ENCODE measurements around the gene CAST.
"Not testable (repeated sequence)": the region's sequence is repeated elsewhere in the genome, so short reads cannot be mapped to it uniquely, and the experiment has no call there.

CAST gene

GRCh38 chr5:96712100-96712746 is 50.0 kb downstream of the CAST start:
- no peak for DNase-seq

- no peak for DNase-seq
These were observed 52.3 kb downstream of the CAST start for GRCh38 chr5:96714450-96714849.

- no peak for DNase-seq
These were observed 52.8 kb downstream of the CAST start for GRCh38 chr5:96714951-96715451.

GRCh38 chr5:96716007-96716406 is 53.8 kb downstream of the CAST start:
- DNase-seq: no peak

- DNase-seq: no peak
These were observed 54.5 kb downstream of the CAST start for GRCh38 chr5:96716716-96717115.

DNA sequence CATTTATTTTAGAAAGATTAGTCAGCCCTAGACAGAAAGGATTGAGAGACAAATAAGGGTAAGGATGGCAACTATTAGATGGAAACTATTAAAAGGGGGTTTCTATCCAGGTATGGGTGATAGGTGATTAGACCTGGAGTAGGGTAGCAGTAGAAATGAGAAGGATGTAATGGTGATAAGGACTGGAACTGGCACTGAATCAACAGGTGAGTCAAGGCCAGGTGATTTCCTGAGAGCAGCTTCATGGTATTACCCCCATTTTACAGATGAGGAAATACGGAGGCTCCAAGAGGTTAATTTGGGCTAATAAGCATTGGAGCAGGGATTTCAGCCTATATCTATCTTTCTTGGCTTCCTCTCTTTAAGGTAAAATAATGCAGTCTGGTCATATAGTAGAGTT is 55.7 kb downstream of the CAST start:
- DNase-seq: no peak

DNA sequence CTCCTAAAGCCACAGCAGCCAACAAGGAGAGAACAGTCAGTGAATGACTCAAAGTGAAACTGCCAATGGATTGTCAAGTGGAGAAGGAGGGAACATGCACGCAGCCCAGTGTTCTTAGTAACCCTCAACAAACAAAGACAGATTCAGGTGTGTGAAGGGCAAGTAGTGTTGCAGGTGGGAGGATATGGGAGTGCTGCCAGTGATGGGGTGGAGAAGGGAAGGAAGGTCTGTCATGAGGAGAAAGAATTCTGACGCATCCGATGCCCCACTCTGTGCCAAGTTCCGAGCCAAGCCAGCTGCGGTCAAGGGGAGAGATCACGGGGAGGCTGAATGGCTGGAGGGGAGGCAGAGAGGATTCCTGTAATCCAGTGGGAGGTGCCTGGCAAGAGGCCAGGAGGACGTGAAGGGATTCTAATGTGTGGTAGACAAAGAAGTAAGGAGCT is 56.5 kb downstream of the CAST start:
- peak in 2 of 14 donors; percentile 7 to 71 for DNase-seq

DNA sequence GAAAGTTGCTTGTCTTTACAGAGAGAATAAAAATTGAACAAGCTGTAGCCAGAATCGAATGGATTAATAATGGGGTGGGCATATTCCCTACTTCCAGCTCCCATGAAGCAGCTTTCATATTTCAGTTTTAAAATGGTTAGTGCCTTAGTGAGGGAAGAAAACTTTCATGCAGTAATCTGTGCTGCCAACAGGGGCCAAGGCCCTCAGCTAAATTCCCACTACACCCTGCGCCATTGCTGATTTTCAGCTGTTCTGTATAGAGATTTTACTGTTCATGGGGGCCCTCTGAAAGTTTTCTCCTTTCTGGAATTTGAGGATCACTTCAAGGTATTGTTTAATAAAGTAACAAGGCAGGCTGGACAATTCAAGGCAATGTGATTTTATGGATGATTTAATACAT is 58.2 kb downstream of the CAST start:
- DNase-seq: no peak

- DNase-seq: peak in 2 of 14 donors; percentile 6 to 45
These were observed 59.3 kb downstream of the CAST start for GRCh38 chr5:96721351-96721977.

DNA sequence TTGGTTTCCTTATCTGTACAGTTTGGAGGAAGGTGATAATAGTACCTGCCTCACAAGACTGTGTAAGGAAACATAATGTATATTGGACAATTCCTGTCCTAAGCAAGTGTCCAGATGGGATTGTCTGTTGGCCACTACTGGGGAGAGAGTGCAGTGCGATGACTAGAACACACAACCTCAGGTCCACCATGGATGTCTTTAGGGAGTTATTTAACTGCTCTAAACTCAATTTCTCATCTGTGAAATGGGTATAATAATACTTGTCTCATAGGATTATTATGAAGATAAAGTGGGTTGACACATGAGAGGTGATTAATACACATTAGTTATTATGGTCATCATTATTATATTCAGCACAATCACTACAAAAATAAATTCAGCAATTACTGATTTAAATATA is 63.1 kb downstream of the CAST start:
- DNase-seq: no peak

DNA sequence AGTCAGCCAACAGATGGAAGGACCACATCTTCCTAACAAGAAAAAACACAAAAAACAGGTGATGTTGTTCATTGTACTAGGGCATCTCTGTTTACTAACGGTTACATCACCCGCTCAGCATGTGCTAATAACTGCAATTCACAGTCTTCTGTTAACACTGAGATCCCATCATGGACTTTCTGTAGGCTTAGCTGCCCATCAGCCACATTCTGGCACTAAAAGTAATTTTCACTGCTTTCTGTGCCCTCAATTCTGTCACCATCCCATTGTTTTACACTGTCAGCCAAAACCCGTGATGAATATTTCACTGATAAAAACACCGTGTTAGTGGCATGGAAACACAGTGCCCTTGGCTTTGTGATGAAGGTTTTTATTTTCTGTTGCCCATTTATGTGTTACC is 64.6 kb downstream of the CAST start:
- peak in 1 of 14 donors; percentile 5 for DNase-seq

- DNase-seq: no peak
These were observed 67.0 kb downstream of the CAST start for GRCh38 chr5:96729156-96729555.

- DNase-seq: no peak
These were observed 68.4 kb downstream of the CAST start for GRCh38 chr5:96730586-96730985.

DNA sequence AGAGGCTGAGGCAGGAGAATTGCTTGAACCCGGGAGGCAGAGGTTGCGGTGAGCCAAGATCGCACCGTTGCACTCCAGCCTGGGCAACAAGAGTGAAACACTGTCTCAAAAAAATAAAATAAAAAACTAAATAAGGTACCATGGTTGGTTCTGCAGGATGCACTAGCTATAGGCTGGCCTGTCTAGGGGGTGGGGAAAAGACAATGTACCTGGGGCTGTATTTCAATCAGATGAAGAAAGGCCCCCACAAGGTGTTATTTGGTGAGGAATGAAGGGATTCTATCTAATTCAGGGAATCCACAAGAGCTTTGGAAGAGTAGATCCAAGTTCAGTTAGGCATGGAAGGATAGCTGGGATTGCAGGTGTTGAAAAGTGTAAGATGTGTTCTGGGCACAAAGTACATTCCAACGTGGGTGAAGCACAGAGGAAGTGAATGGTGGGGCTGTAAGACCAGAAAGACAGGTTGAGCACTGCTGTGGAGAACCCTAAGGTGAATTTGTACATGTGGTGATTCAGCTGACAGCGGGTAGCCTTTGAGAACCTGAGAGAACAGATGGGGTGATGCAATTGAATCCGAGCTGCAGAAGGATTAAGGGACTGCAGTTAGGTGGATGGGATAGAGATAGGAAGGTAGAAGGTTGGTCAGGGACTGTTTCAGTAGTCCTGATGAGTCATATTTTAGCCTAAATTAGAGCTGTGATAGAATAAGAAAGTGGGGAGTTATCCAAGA is 71.8 kb downstream of the CAST start:
- DNase-seq: peak in 1 of 14 donors; percentile 57

GRCh38 chr5:96734871-96735325 is 72.7 kb downstream of the CAST start:
- DNase-seq: no peak

GRCh38 chr5:96736937-96737336 is 74.8 kb downstream of the CAST start:
- DNase-seq: no peak

- DNase-seq: no peak
These were observed 78.9 kb downstream of the CAST start for GRCh38 chr5:96741106-96741505.

- no peak for DNase-seq
These were observed 79.7 kb downstream of the CAST start for GRCh38 chr5:96741891-96742309.

DNA sequence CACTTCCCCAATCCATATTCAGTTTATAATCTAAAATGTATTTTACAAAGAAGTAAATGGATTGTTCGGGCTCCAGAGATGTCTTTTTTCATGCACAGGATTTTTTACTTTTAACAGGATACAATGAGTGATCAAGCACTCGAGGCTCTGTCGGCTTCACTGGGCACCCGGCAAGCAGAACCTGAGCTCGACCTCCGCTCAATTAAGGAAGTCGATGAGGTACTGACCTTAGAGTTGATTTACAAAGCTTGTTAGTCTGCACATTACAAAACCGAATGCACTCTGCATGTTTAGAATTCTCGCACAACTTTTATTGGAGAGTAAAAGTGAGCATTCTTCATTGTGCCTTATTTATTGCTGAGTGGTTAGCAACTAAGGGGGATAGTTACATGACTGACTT is 80.4 kb downstream of the CAST start:
- no peak for DNase-seq

GRCh38 chr5:96743065-96743768 is 81.0 kb downstream of the CAST start:
- no peak for DNase-seq

DNA sequence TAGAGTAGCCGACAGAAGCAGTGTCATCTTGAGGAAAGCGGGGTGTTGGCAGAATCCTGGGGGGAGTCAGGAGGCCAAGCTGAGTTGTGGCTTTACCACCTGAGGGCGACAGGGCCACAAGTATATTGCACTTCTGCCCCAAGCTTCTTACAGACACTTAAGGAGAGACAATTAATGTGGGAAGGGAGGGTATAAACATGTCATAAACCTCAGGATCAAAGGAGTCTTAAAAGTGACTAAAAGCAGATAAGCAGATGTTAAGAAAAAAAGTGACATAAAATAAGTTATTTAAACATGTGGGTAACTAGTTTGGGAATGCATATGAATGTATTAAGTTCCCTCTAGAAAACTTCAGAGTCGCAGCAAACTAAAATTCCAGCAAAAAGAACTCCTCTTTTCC is 81.6 kb downstream of the CAST start:
- no peak for DNase-seq

DNA sequence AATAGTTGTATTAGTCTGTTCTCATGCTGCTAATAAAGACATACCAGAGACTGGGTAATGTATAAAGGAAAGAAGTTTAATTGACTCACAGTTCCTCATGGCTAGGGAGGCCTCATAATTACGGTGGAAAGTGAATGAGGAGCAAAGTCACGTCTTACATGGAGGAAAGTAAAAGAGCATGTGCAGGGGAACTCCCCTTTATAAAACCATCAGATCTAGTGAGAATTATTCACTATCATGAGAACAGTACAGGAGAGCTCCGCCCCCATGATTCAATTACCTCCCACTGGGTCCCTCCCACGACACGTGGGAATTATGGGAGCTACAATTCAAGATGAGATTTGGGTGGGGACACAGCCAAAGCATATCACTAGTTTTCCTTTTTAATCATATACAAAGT is 82.0 kb downstream of the CAST start:
- not testable (repeated sequence) for DNase-seq

- DNase-seq: no peak
These were observed 82.8 kb downstream of the CAST start for GRCh38 chr5:96745025-96745424.

Data from C1 segment of cervical spinal cord (tissue), 14 donors.